ENCODE measurements around the gene SERF2.
"Not testable (repeated sequence)": the region's sequence is repeated elsewhere in the genome, so short reads cannot be mapped to it uniquely, and the experiment has no call there.

The SERF2 gene

GRCh38 chr15:43791993-43792760 is at the start of gene SERF2:
SERF2 (plus strand) TSS chr15:43792320; CDS start chr15:43792377, 57 bp downstream.
- TF ChIP-seq GATA2 (IDR thresholded peaks at IDR 0.05; ENCODE audit: low read depth, low read length): no peak
- no peak for TF ChIP-seq GATA3 (IDR thresholded peaks at IDR 0.05; ENCODE audit: low read depth, low read length)

- TF ChIP-seq GATA2, GATA3 (IDR thresholded peaks at IDR 0.05; ENCODE audit: low read depth, low read length): not testable (repeated sequence)
Observed at GRCh38 chr15:43746245-43746902, 45.7 kb upstream of the SERF2 start, which contains the start of gene PDIA3. PDIA3 (plus strand) TSS chr15:43746438; CDS start chr15:43746540, 102 bp downstream.

- TF ChIP-seq GATA2 (IDR thresholded peaks at IDR 0.05; ENCODE audit: low read depth, low read length) (no peak), GATA3 (IDR thresholded peaks at IDR 0.05; ENCODE audit: low read depth, low read length) (no peak)
Observed at GRCh38 chr15:43748376-43748775, 43.7 kb upstream of the SERF2 start.

DNA sequence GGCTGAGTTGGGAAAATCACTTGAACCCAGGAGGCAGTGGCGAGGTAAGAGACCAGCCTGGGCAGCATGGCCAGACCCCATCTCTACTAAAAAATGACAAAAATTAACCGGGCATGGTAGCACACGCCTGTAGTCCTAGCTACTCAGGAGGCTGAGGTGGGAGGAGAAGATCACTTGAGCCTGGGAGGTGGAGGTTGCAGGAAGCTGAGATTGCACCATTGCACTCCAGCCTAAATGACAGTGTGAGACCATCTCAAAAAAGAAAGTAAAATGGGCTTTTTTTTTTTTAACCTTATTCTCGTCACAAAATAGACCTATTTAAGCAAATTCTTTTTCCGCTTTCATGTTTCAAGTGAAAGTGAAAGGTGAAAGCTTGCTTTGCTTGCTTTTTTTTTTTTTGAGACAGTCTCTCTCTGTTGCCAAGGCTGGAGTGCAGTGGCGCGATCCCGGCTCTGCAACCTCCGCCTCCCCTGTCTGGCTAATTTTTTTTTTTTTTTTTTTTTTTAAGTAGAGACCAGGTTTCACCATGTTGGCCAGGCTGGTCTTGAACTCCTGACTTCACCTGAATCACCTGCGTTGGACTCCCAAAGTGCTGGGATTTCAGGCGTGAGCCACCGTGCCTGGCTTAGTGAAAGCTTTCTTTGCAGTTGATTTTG is 42.3 kb upstream of the SERF2 start:
- TF ChIP-seq GATA3 (IDR thresholded peaks at IDR 0.05; ENCODE audit: low read depth, low read length) (no peak), GATA2 (IDR thresholded peaks at IDR 0.05; ENCODE audit: low read depth, low read length) (no peak)

- no peak for TF ChIP-seq GATA3 (IDR thresholded peaks at IDR 0.05; ENCODE audit: low read depth, low read length)
- TF ChIP-seq GATA2 (IDR thresholded peaks at IDR 0.05; ENCODE audit: low read depth, low read length): no peak
Observed at GRCh38 chr15:43751885-43752284, 40.2 kb upstream of the SERF2 start.

GRCh38 chr15:43762824-43763223 is 29.3 kb upstream of the SERF2 start:
- TF ChIP-seq GATA3 (IDR thresholded peaks at IDR 0.05; ENCODE audit: low read depth, low read length) (no peak), GATA2 (IDR thresholded peaks at IDR 0.05; ENCODE audit: low read depth, low read length) (no peak)

GRCh38 chr15:43763819-43764446 is 28.2 kb upstream of the SERF2 start:
- TF ChIP-seq GATA2 (IDR thresholded peaks at IDR 0.05; ENCODE audit: low read depth, low read length) (peak; percentile 65), GATA3 (IDR thresholded peaks at IDR 0.05; ENCODE audit: low read depth, low read length) (peak; percentile 79)

GRCh38 chr15:43769584-43770228 is 22.4 kb upstream of the SERF2 start:
- TF ChIP-seq GATA3 (IDR thresholded peaks at IDR 0.05; ENCODE audit: low read depth, low read length): no peak
- no peak for TF ChIP-seq GATA2 (IDR thresholded peaks at IDR 0.05; ENCODE audit: low read depth, low read length)

- TF ChIP-seq GATA2 (IDR thresholded peaks at IDR 0.05; ENCODE audit: low read depth, low read length) (no peak), GATA3 (IDR thresholded peaks at IDR 0.05; ENCODE audit: low read depth, low read length) (no peak)
Observed at GRCh38 chr15:43771816-43772215, 20.3 kb upstream of the SERF2 start.

GRCh38 chr15:43772624-43773023 is 19.5 kb upstream of the SERF2 start:
- TF ChIP-seq GATA3 (IDR thresholded peaks at IDR 0.05; ENCODE audit: low read depth, low read length) (no peak), GATA2 (IDR thresholded peaks at IDR 0.05; ENCODE audit: low read depth, low read length) (no peak)

GRCh38 chr15:43774062-43774461 is 18.1 kb upstream of the SERF2 start:
- TF ChIP-seq GATA3 (IDR thresholded peaks at IDR 0.05; ENCODE audit: low read depth, low read length) (no peak), GATA2 (IDR thresholded peaks at IDR 0.05; ENCODE audit: low read depth, low read length) (no peak)

GRCh38 chr15:43775411-43775965 is 16.6 kb upstream of the SERF2 start:
- TF ChIP-seq GATA3 (IDR thresholded peaks at IDR 0.05; ENCODE audit: low read depth, low read length): no peak

DNA sequence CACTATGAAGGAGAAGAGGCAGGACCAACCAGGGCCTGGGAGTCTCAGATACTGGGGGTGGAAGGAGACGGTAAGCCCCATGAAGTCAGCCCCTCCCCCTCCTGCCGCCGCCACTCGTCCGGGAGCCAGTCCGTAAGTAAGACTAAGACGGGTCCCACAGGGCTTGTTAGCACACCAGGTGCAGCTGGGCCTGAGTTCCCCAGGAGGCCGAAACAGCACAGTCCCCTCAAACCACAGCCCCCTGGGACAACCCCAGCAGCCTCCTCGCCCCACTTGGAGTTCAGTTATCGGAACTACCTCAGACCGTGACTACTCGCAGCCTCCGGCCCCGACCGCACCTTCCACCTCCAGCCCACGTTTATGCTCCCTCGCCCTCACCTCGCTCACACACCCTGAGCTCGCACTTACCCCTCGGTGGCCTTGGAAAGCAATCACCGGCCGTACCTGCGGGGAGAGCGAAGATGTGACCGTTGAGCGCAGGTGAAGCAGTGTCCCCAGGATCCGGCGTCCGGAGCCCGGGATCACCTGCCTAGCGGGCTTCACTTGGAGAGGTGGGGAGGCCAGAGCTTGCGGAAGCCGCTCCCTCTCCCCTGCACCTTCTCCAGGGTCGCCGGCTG is 15.9 kb upstream of the SERF2 start:
- TF ChIP-seq GATA2 (IDR thresholded peaks at IDR 0.05; ENCODE audit: low read depth, low read length) (no peak), GATA3 (IDR thresholded peaks at IDR 0.05; ENCODE audit: low read depth, low read length) (no peak)

Measured in SH-SY5Y (cell line).